DOHH2 (cell line): ENCODE data around the gene LLGL1.
A peak's percentile ranks its signal among the peaks of the same experiment; 100 is the strongest.

ENCODE experiments used
- H3F3A ChIP-seq: fragments of 200-600 bp; sonication (generic), shearing (Covaris generic); 2 replicates; pipeline ENCODE4 v1.6.0; 2016; ENCODE audit warnings: antibody characterized with exemption, mild to moderate bottlenecking; ENCODE audit not compliant: control insufficient read depth, insufficient read depth
- H3K27ac ChIP-seq: fragments of 200-600 bp; sonication (generic); 2 replicates; pipeline ENCODE4 v1.5.1; 2014; ENCODE audit warnings: low read depth, mild to moderate bottlenecking, low read length, moderate library complexity
- H3K27me3 ChIP-seq: fragments of 200-600 bp; sonication (generic); 2 replicates; pipeline ENCODE4 v1.6.1; 2014; ENCODE audit warnings: mild to moderate bottlenecking, low read length, mixed read lengths; ENCODE audit not compliant: control insufficient read depth
- H3K36me3 ChIP-seq: fragments of 200-600 bp; sonication (generic); 2 replicates; pipeline ENCODE4 v1.6.1; 2014; ENCODE audit warnings: mild to moderate bottlenecking, low read length, moderate library complexity, mixed read lengths; ENCODE audit not compliant: control insufficient read depth
- H3K4me1 ChIP-seq: fragments of 200-600 bp; sonication (generic); 2 replicates; pipeline ENCODE4 v1.6.1; 2014; ENCODE audit warnings: mild to moderate bottlenecking, low read length, mixed read lengths; ENCODE audit not compliant: control insufficient read depth
- H3K4me2 ChIP-seq: fragments of 200-600 bp; sonication (generic); 2 replicates; pipeline ENCODE4 v1.6.0; 2014; ENCODE audit warnings: mild to moderate bottlenecking, low read length, moderate library complexity
- H3K4me3 ChIP-seq: fragments of 200-600 bp; sonication (generic); 2 replicates; pipeline ENCODE4 v1.5.1; 2014; ENCODE audit warnings: mild to moderate bottlenecking, low read length, mixed read lengths
- H3K79me2 ChIP-seq: fragments of 200-600 bp; sonication (generic); 2 replicates; pipeline ENCODE4 v1.6.1; 2014; ENCODE audit warnings: mild to moderate bottlenecking, low read length, mixed read lengths; ENCODE audit not compliant: control insufficient read depth
- H3K9me2 ChIP-seq: fragments of 200-600 bp; sonication (generic); replicated peaks from 2 replicates; pipeline ENCODE4 v1.6.1; 2014; ENCODE audit warnings: mild to moderate bottlenecking, low read length, mixed read lengths; ENCODE audit not compliant: control insufficient read depth
- H3K9me3 ChIP-seq: fragments of 200-600 bp; sonication (generic); 2 replicates; pipeline ENCODE4 v1.6.1; 2014; ENCODE audit warnings: antibody characterized with exemption, low read length, mixed read lengths; ENCODE audit not compliant: control insufficient read depth, insufficient read depth
- H4K20me1 ChIP-seq: fragments of 200-600 bp; sonication (generic); 2 replicates; pipeline ENCODE4 v1.6.0; 2014; ENCODE audit warnings: low read depth, mild to moderate bottlenecking, antibody characterized with exemption, low read length, moderate library complexity; ENCODE audit not compliant: control insufficient read depth, insufficient read depth
- CTCF ChIP-seq: fragments of 200-600 bp; sonication (generic); IDR thresholded peaks from one replicate; pipeline ENCODE4 v1.5.1; 2014; ENCODE audit warnings: antibody characterized with exemption, mild to moderate bottlenecking, low read depth, low read length; ENCODE audit not compliant: poor library complexity, severe bottlenecking
- EZH2phosphoT487 ChIP-seq: fragments of 200-600 bp; sonication (generic); IDR thresholded peaks from 2 replicates; pipeline ENCODE4 v1.6.1; 2017; ENCODE audit warnings: borderline replicate concordance, mild to moderate bottlenecking, antibody characterized with exemption, low read length, moderate library complexity, mixed read lengths

Gene LLGL1

GRCh38 chr17:18185832-18186626, 39.4 kb upstream of the LLGL1 start:
- H4K20me1 ChIP-seq: peaks cover 38% of the 10 kb centered on the region
- TF ChIP-seq CTCF (no peak), EZH2phosphoT487 (no peak)
- H3K27ac ChIP-seq: no peak overlapping the region

GRCh38 chr17:18186627-18186982, 38.8 kb upstream of the LLGL1 start:
- no peak overlapping the region for H3K27ac ChIP-seq
- H3K4me3 ChIP-seq: peak overlapping the region; percentile 92
- no peaks in the 10 kb centered on the region for H3K9me2 ChIP-seq
- H4K20me1 ChIP-seq: peaks cover 41% of the 10 kb centered on the region
- H3K79me2 ChIP-seq: peaks cover 79% of the 10 kb centered on the region
- H3K4me2 ChIP-seq: peak overlapping the region; percentile 93
- TF ChIP-seq CTCF (no peak), EZH2phosphoT487 (no peak)
- no peaks in the 10 kb centered on the region for H3K27me3 ChIP-seq
- H3K4me1 ChIP-seq: peaks cover 48% of the 10 kb centered on the region
- H3F3A ChIP-seq: no peaks in the 10 kb centered on the region
- H3K9me3 ChIP-seq: no peaks in the 10 kb centered on the region
- peaks cover 72% of the 10 kb centered on the region for H3K36me3 ChIP-seq

More at GRCh38 chr17:18185832-18186626, 39.4 kb upstream of the LLGL1 start:
- peaks cover 73% of the 10 kb centered on the region for H3K79me2 ChIP-seq
- H3K27me3 ChIP-seq: no peaks in the 10 kb centered on the region
- peaks cover 67% of the 10 kb centered on the region for H3K36me3 ChIP-seq
- peaks cover 50% of the 10 kb centered on the region for H3K4me1 ChIP-seq
- H3K4me3 ChIP-seq: peak overlapping the region; percentile 92
- H3F3A ChIP-seq: no peaks in the 10 kb centered on the region
- H3K4me2 ChIP-seq: peak overlapping the region; percentile 93
- no peaks in the 10 kb centered on the region for H3K9me3 ChIP-seq
- H3K9me2 ChIP-seq: no peaks in the 10 kb centered on the region

- Histone ChIP-seq H3K36me3 (peaks cover 79% of the 10 kb centered on the region), H3K27ac (no peak overlapping the region), H3K4me3 (peak overlapping the region; percentile 92), H3F3A (no peaks in the 10 kb centered on the region), H3K9me2 (no peaks in the 10 kb centered on the region), H3K9me3 (no peaks in the 10 kb centered on the region), H3K79me2 (peaks cover 85% of the 10 kb centered on the region), H3K4me2 (peak overlapping the region; percentile 93), H3K4me1 (peaks cover 42% of the 10 kb centered on the region), H3K27me3 (no peaks in the 10 kb centered on the region), H4K20me1 (peaks cover 41% of the 10 kb centered on the region)
- no peak for TF ChIP-seq EZH2phosphoT487
- TF ChIP-seq CTCF: no peak
These were observed 38.2 kb upstream of the LLGL1 start for GRCh38 chr17:18187226-18187625.
